ENCODE results near the gene MAST3.

Gene MAST3

GRCh38 chr19:18065173-18065495 is 32.4 kb upstream of the MAST3 start:
- TF ChIP-seq CTCF (IDR thresholded peaks at IDR 0.05; ENCODE audit: low read depth, low read length), result no peak
- no peak overlapping the region for H3K4me3 ChIP-seq (ENCODE audit: low read depth, low read length)
- in situ Hi-C loops (cut with HindIII; ENCODE audit: low sequenced_read_pairs), result no loop called here
- DNase-seq (ENCODE audit: low read depth, low spot score), result no peak

GRCh38 chr19:18068395-18068794 is 29.2 kb upstream of the MAST3 start:
- no peak overlapping the region for H3K4me3 ChIP-seq (ENCODE audit: low read depth, low read length)
- no peak for TF ChIP-seq CTCF (IDR thresholded peaks at IDR 0.05; ENCODE audit: low read depth, low read length)
- no peak for DNase-seq (ENCODE audit: low read depth, low spot score)
- in situ Hi-C loops (cut with HindIII; ENCODE audit: low sequenced_read_pairs), result no loop called here

GRCh38 chr19:18069383-18069782 is 28.2 kb upstream of the MAST3 start:
- in situ Hi-C loops (cut with HindIII; ENCODE audit: low sequenced_read_pairs), result no loop called here
- no peak for TF ChIP-seq CTCF (IDR thresholded peaks at IDR 0.05; ENCODE audit: low read depth, low read length)
- no peak overlapping the region for H3K4me3 ChIP-seq (ENCODE audit: low read depth, low read length)
- no peak for DNase-seq (ENCODE audit: low read depth, low spot score)

- no peak for DNase-seq (ENCODE audit: low read depth, low spot score)
- TF ChIP-seq CTCF (IDR thresholded peaks at IDR 0.05; ENCODE audit: low read depth, low read length), result no peak
- H3K4me3 ChIP-seq (ENCODE audit: low read depth, low read length), result no peak overlapping the region
- in situ Hi-C loops (cut with HindIII; ENCODE audit: low sequenced_read_pairs), result no loop called here
These were observed 27.4 kb upstream of the MAST3 start for GRCh38 chr19:18070181-18070580.

- in situ Hi-C loops (cut with HindIII; ENCODE audit: low sequenced_read_pairs), result no loop called here
- TF ChIP-seq CTCF (IDR thresholded peaks at IDR 0.05; ENCODE audit: low read depth, low read length), result no peak
- H3K4me3 ChIP-seq (ENCODE audit: low read depth, low read length), result no peak overlapping the region
- no peak for DNase-seq (ENCODE audit: low read depth, low spot score)
These were observed 25.2 kb upstream of the MAST3 start for GRCh38 chr19:18072335-18072734.

- no peak overlapping the region for H3K4me3 ChIP-seq (ENCODE audit: low read depth, low read length)
- in situ Hi-C loops (cut with HindIII; ENCODE audit: low sequenced_read_pairs), result no loop called here
- no peak for DNase-seq (ENCODE audit: low read depth, low spot score)
- TF ChIP-seq CTCF (IDR thresholded peaks at IDR 0.05; ENCODE audit: low read depth, low read length), result no peak
These were observed 24.4 kb upstream of the MAST3 start for GRCh38 chr19:18073197-18073596.

GRCh38 chr19:18074192-18074591 is 23.4 kb upstream of the MAST3 start:
- DNase-seq (ENCODE audit: low read depth, low spot score), result no peak
- TF ChIP-seq CTCF (IDR thresholded peaks at IDR 0.05; ENCODE audit: low read depth, low read length), result no peak
- H3K4me3 ChIP-seq (ENCODE audit: low read depth, low read length), result no peak overlapping the region
- in situ Hi-C loops (cut with HindIII; ENCODE audit: low sequenced_read_pairs), result no loop called here

Measured in astrocyte of the spinal cord (primary cell).